ENCODE measurements around the gene SLIT2. TPM values are rescaled to one million over a fixed set of nuclear protein-coding genes. Genes with fewer than 3 reads are reported as not detected.

SLIT2 gene
- total RNA-seq (100 to 1,000 TPM in 2 of 7 donors, 10 to 100 TPM in 5; 29.8 to 128 (median 69.9) TPM), polyA plus RNA-seq (1 to 10 TPM; 1.3 to 3.6 (median 1.6) TPM)
- long read RNA-seq, donor 1, full-length matches to known transcripts = 2 of 2 reads
- long read RNA-seq, donor 1, partial matches to known transcripts = 0 of 2 reads
- long read RNA-seq, donor 1, other reads (novel, unspliced or antisense) = 0 of 2 reads
- long read RNA-seq, donor 2, partial matches to known transcripts = 7 of 9 reads
- long read RNA-seq, donor 2, other reads (novel, unspliced or antisense) = 0 of 9 reads

- TF ChIP-seq CTCF (IDR thresholded peaks at IDR 0.05 in 8 of 11, conservative IDR thresholded peaks at IDR 0.05 in 3 of 11) (peak in 2 of 11 experiments; percentile 18 to 28), POLR2A (IDR thresholded peaks at IDR 0.05) (peak in 1 of 3 donors; percentile 80), POLR2AphosphoS5 (IDR thresholded peaks at IDR 0.05) (peak; percentile 92 to 97 (median 95))
- H3K27ac ChIP-seq = peak within 1 kb of the TSS; percentile 53 to 83 (median 74)
- intact Hi-C loops (cut with DNase I; ENCODE audit: low total_unique reads) = loop anchor here (10.0 kb wide), 1 partner anchor 1027 kb away; no protein-coding TSS in a partner anchor
- H3K27me3 ChIP-seq (replicated peaks in 1 of 7) = peaks cover 0 to 65% (median 33%) of the 10 kb centered on the region in 7 donors
- peaks cover 0 to 76% (median 21%) of the 10 kb centered on the region in 6 donors for H3K4me1 ChIP-seq
- peak within 1 kb of the TSS; percentile 53 to 77 (median 61) for H3K4me3 ChIP-seq
- no peaks in the 10 kb centered on the region for H3K36me3 ChIP-seq
- DNase-seq = peak; percentile 86
- WGBS, 5 donors = 0 to 2% (median 1%) methylated on average over 19 to 85 of the region's 85 CpGs
- no peaks in the 10 kb centered on the region for H3K9me3 ChIP-seq
Observed at GRCh38 chr4:20251796-20252655, at the start of gene SLIT2. Gene SLIT2, plus strand, starts transcription at chr4:20251905. Its CDS starts 1,911 bp downstream, at chr4:20253816.

- no peak for DNase-seq
- Histone ChIP-seq H3K4me1 (no peaks in the 10 kb centered on the region), H3K36me3 (no peaks in the 10 kb centered on the region), H3K9me3 (no peaks in the 10 kb centered on the region), H3K27me3 (replicated peaks in 1 of 7) (no peaks in the 10 kb centered on the region), H3K27ac (no peak overlapping the region), H3K4me3 (no peak overlapping the region)
- intact Hi-C loops (cut with DNase I; ENCODE audit: low total_unique reads) = no loop called here
- no peak for TF ChIP-seq POLR2A (IDR thresholded peaks at IDR 0.05)
- no peak for TF ChIP-seq CTCF (IDR thresholded peaks at IDR 0.05 in 8 of 11, conservative IDR thresholded peaks at IDR 0.05 in 3 of 11)
- TF ChIP-seq POLR2AphosphoS5 (IDR thresholded peaks at IDR 0.05) = no peak
Observed at GRCh38 chr4:20203508-20203907, 48.2 kb upstream of the SLIT2 start.

- H3K27ac ChIP-seq = no peak overlapping the region
- H3K36me3 ChIP-seq = no peaks in the 10 kb centered on the region
- H3K4me1 ChIP-seq = no peaks in the 10 kb centered on the region
- peaks cover 0 to 4% (median 0%) of the 10 kb centered on the region in 8 donors for H3K9me3 ChIP-seq
- TF ChIP-seq POLR2A (IDR thresholded peaks at IDR 0.05) (no peak), CTCF (IDR thresholded peaks at IDR 0.05 in 8 of 11, conservative IDR thresholded peaks at IDR 0.05 in 3 of 11) (no peak), POLR2AphosphoS5 (IDR thresholded peaks at IDR 0.05) (no peak)
- WGBS, 5 donors = 0 to 2% (median 0%) methylated on average over 1 of the region's 1 CpG
- no peak overlapping the region for H3K4me3 ChIP-seq
- intact Hi-C loops (cut with DNase I; ENCODE audit: low total_unique reads) = no loop called here
- H3K27me3 ChIP-seq (replicated peaks in 1 of 7) = no peaks in the 10 kb centered on the region
- no peak for DNase-seq
Observed at GRCh38 chr4:20217521-20217920, 34.2 kb upstream of the SLIT2 start.

- no peak overlapping the region for H3K4me3 ChIP-seq
- TF ChIP-seq POLR2AphosphoS5 (IDR thresholded peaks at IDR 0.05) (no peak), CTCF (IDR thresholded peaks at IDR 0.05 in 8 of 11, conservative IDR thresholded peaks at IDR 0.05 in 3 of 11) (no peak), POLR2A (IDR thresholded peaks at IDR 0.05) (no peak)
- H3K27ac ChIP-seq = no peak overlapping the region
- peaks cover 0 to 9% (median under 1%) of the 10 kb centered on the region in 8 donors for H3K9me3 ChIP-seq
- no peaks in the 10 kb centered on the region for H3K4me1 ChIP-seq
- H3K27me3 ChIP-seq (replicated peaks in 1 of 7) = no peaks in the 10 kb centered on the region
- no peak for DNase-seq
- WGBS, 5 donors = 62 to 90% (median 74%) methylated on average over 1 of the region's 1 CpG
- intact Hi-C loops (cut with DNase I; ENCODE audit: low total_unique reads) = no loop called here
- H3K36me3 ChIP-seq = no peaks in the 10 kb centered on the region
Observed at GRCh38 chr4:20217951-20218350, 33.8 kb upstream of the SLIT2 start.

All from spleen (tissue), 13 donors.